ENCODE measurements around the gene CMTM7. TPM values are rescaled to one million over a fixed set of nuclear protein-coding genes. Genes with fewer than 3 reads are reported as not detected.

Gene CMTM7
- total and polyA plus RNA-seq, 2 of the 8 experiments (the other 6 are each of a cell fraction or from before 2014, with no cell fraction given) = 33.3 to 65.8 TPM

- TF ChIP-seq SP1 (IDR thresholded peaks at IDR 0.05; ENCODE audit: low read depth, low read length) = no peak
- TF ChIP-seq POLR2AphosphoS5 (IDR thresholded peaks at IDR 0.05; ENCODE audit: low read depth, low read length) = no peak
- no peak for TF ChIP-seq RFX5 (IDR thresholded peaks at IDR 0.05; ENCODE audit: borderline replicate concordance, low read depth, low read length)
- no peak for TF ChIP-seq KDM5A (IDR thresholded peaks at IDR 0.05; ENCODE audit: low read length)
- no peak for TF ChIP-seq RAD21 (IDR thresholded peaks at IDR 0.05 in 1 of 2, conservative IDR thresholded peaks at IDR 0.05 in 1 of 2; ENCODE audit: low read depth in 2 of 2, low read length in 2 of 2)
- no peak for TF ChIP-seq CHD7 (IDR thresholded peaks at IDR 0.05; ENCODE audit: insufficient replicate concordance, low read length)
- TF ChIP-seq BACH1 (IDR thresholded peaks at IDR 0.05; ENCODE audit: low read length) = no peak
- no peak for TF ChIP-seq FOSL1 (IDR thresholded peaks at IDR 0.05; ENCODE audit: insufficient read depth, low read depth, low read length)
These were observed 36.7 kb downstream of the CMTM7 start (continued) for GRCh38 chr3:32428092-32429068.
